ENCODE measurements around the gene VDAC2.

VDAC2 gene

DNA sequence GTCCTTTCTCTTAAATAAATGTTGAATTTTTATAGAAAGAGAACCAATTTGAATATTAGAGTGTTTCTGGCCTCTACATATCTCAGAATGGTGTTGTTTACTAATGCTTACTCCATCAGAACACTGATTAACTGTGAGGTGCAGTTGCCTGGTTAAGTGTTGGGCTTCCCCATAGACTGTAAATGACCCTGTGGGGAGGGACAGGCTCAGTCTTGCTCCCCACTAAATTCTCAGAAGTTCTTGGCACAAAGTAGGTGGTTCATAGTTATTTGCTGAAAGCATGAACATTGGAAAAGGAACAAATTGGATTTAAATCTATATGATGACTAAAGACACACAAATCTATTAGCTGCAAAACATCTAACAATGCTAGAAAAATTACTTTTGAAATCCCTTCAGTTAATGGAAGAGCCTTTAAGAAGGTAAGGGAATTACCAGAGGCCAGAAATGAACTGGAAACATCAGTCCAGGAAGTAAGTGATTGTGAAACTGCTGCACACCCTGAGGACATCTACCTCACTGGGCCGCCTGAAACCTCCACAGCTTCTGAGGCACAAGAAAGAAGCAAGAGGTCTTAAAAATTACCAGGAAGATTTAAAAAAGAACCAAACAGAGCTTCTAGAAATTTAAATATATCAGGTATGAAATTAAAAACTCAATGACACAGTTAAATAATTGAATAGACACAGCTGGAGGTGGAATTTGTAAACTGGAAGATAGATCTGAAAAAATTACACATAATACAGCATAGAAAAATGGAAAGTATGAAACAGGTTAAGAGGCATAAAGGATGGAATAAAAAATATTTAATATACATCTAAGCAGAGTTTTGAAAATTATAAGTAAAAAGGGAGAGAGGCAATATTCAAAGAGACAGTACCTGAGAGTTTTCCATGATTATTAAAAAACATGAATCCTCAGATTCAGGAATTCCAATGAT is 43.0 kb downstream of the VDAC2 start:
- DNase-seq = no peak

- no peak for DNase-seq
Measured at GRCh38 chr10:75254739-75255138, 44.1 kb downstream of the VDAC2 start.

GRCh38 chr10:75260990-75261389 is 50.4 kb downstream of the VDAC2 start:
- no peak for DNase-seq

GRCh38 chr10:75261813-75262705 is 51.5 kb downstream of the VDAC2 start:
- no peak for DNase-seq

DNA sequence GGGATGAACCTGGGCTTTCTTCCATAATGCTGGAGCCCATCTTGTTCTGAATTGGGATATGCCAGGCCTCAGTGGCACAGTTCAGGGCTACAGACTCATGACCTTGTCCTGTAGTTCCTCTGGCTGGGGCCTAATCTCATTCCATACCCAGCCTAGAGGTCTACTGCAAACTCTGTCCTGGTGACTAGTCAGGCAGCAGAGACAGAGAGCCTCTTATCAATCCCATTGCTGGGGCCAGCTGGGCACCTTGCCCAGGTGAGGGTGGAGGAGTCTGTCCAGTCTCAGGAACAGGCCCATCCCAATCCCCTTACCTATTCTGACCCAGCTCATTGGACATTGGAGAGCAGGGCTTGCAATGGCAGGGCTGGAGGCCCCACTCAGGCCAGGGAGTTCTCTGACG is 53.2 kb downstream of the VDAC2 start:
- no peak for DNase-seq

DNA sequence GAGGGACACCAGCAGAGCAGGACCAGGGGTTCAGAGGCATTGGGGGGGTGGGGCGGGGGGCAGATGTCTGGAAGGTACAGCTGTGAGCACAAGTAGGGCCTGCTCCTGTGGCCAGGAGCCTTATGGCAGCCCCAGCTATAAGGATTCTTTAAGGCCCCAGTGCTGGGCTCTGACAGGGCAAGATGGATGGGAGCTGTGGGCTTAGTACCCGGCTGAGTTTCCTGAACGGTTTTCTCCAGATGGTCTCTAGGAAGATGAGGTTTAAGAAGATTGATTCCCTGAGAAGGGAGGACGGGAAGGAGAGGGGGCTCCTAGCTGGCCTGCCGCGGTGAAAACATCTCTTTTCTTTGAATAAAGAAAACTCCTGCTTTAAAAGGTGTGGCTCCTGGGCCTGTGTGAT is 55.3 kb downstream of the VDAC2 start:
- no peak for DNase-seq

DNA sequence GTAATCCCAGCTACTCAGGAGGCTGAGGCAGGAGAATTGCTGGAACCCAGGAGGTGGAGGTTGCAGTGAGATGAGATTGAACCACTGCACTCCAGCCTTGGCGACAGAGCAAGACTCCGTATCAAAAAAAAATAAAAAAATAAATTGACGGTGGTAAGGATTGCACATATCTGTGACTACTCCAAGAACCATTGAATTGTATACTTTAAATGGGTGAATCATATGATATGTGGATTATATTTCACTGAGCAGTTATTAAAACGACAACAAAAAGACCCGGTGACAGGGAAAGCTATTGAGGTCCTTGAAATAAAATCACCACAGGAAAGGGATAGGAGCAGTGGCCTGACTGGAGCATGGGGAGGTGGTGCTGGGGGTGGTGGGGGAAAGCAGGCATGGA is 56.3 kb downstream of the VDAC2 start:
- no peak for DNase-seq

DNA sequence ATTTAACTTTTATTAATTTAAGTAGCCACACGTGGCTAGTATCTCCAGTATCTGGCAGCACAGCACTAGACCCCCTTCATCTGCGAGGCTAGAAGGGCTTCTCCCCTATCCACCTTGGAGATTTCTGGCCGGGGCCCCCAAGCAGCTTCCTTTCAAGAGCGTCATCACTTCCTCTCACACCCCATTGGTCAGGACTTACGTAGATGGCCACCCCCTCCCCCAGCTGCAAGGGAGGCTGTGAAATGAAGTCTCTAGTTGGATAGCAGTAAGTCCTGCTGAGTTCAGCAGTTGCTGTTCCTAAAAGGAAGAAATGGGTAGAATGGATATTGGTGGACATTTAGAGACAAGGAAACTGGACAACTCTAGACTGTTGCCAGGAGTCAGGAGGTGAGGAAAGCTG is 59.0 kb downstream of the VDAC2 start:
- DNase-seq = no peak

DNA sequence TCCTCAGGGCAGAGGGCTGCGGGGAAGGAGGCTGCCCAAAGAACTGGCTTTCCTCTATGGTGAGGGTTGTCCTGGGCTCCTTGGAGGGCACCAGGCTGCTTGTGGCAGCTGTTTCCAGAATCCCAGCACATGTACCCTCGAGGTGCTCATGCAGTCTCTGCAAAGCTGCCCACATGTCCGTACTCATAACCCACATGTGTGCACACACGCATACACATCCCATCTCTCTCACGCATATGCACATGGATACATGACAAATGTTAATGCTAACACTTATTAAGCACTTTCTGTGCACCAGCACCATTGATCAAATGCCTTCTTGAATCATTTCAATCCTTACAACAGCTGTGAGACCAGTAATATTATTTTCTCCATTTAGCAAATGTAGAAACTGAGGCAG is 61.5 kb downstream of the VDAC2 start:
- no peak for DNase-seq

DNA sequence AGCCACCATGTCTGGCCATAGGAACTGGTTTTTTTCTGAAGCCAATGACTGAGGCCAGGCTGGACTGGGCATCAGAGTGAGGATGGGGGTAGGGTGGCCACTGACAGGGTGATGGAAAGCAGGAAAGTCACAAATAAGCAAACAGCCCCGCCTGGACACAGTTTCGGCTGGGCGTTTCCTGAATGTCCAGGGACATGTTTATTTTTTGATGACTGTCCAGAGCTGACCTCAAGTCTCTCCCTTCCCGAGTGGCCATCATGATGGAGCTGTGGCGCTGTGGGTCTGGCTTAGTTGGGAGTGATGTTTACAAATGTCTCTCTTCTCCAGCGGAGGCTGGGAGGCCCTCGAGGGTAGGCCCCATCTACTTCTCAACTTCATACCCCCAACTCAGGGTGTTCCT is 62.3 kb downstream of the VDAC2 start:
- DNase-seq = no peak

- no peak for DNase-seq
Measured at GRCh38 chr10:75276069-75276872, 65.7 kb downstream of the VDAC2 start.

- no peak for DNase-seq
Measured at GRCh38 chr10:75280236-75280635, 69.6 kb downstream of the VDAC2 start.
